ENCODE results near the gene CDKN1A.
A peak's percentile ranks its signal among the peaks of the same experiment; 100 is the strongest.

The CDKN1A gene

GRCh38 chr6:36678488-36679042 lies at the start of gene CDKN1A:
CDKN1A (plus strand) TSS chr6:36678714; CDS start chr6:36684102, 5,388 bp downstream.
- Histone ChIP-seq H3K4me1 (ENCODE audit: control insufficient read depth, insufficient read depth, low read length) (peaks cover 51% of the 10 kb centered on the region), H3K36me3 (ENCODE audit: control insufficient read depth, insufficient read depth, low read length, severe bottlenecking) (peaks cover 24% of the 10 kb centered on the region), H3K9ac (ENCODE audit: low read length) (peak within 1 kb of the TSS; percentile 100), H3K9me3 (ENCODE audit: control insufficient read depth, low read length) (no peaks in the 10 kb centered on the region), H3K4me3 (ENCODE audit: low read length) (peak within 1 kb of the TSS; percentile 99), H3K27me3 (replicated peaks; ENCODE audit: control insufficient read depth, insufficient read depth, low read length) (no peaks in the 10 kb centered on the region)
- DNase-seq (ENCODE audit: low read depth), result peak; percentile 98

- no peak overlapping the region for H3K9ac ChIP-seq (ENCODE audit: low read length)
- no peaks in the 10 kb centered on the region for H3K9me3 ChIP-seq (ENCODE audit: control insufficient read depth, low read length)
- DNase-seq (ENCODE audit: low read depth), result no peak
- H3K4me1 ChIP-seq (ENCODE audit: control insufficient read depth, insufficient read depth, low read length), result peaks cover 30% of the 10 kb centered on the region
- no peaks in the 10 kb centered on the region for H3K36me3 ChIP-seq (ENCODE audit: control insufficient read depth, insufficient read depth, low read length, severe bottlenecking)
- no peak overlapping the region for H3K4me3 ChIP-seq (ENCODE audit: low read length)
- no peaks in the 10 kb centered on the region for H3K27me3 ChIP-seq (replicated peaks; ENCODE audit: control insufficient read depth, insufficient read depth, low read length)
Observed at GRCh38 chr6:36629784-36630183, 48.7 kb upstream of the CDKN1A start.

DNA sequence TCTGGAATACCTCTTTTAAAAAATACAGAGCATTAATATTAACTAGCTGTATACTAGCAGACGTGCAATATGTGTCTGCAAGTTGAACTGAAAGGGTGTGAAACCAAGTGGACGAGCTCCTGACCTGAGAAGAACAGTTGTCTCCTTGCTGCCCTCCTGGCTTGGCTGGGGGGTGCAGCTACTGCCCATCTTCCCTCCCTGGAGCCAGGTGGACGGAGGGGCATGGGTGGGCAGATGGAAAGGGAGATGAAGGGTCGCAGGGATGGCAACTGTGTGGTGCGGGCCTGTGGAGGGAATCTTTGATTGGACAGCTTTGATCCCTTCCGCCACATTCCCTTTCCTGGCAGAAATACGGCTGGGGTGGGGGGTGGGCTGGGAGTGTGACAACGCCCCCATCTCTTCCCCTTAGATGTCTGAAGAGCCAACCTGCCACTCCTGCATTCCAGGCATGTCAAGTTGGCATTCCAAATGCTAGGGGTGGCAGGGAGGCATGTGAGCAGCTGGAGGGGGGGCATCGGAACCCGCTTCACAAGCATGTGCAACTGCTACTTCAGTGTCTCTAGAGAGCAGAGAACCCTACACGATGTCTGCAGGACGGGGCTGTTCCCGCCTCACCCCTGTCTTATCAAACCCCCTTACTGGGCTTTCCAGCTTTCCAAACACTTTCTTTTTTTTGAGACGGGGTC lies 47.0 kb upstream of the CDKN1A start:
- Histone ChIP-seq H3K9ac (ENCODE audit: low read length) (no peak overlapping the region), H3K27me3 (replicated peaks; ENCODE audit: control insufficient read depth, insufficient read depth, low read length) (no peaks in the 10 kb centered on the region), H3K4me3 (ENCODE audit: low read length) (no peak overlapping the region), H3K36me3 (ENCODE audit: control insufficient read depth, insufficient read depth, low read length, severe bottlenecking) (no peaks in the 10 kb centered on the region), H3K4me1 (ENCODE audit: control insufficient read depth, insufficient read depth, low read length) (peaks cover 21% of the 10 kb centered on the region), H3K9me3 (ENCODE audit: control insufficient read depth, low read length) (no peaks in the 10 kb centered on the region)
- DNase-seq (ENCODE audit: low read depth), result no peak

DNA sequence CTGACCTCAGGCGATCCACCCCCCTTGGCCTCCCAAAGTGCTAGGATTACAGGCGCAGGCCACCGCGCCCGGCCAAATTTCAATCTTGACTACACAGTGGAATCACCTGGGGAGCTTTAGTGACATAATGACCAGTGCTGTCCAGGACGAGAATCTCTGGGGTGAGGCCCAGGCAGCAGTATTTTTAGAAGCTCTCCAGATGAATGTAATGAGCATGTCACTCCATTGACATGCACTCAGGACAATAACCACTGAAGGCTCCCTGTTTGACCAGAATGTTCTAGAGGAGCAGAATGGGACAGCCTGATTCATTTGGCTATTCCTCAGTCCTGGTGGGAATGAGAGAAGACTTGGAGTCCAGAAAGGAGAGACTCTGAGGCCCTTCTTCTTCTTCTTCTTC lies 45.1 kb upstream of the CDKN1A start:
- H3K27me3 ChIP-seq (replicated peaks; ENCODE audit: control insufficient read depth, insufficient read depth, low read length), result no peaks in the 10 kb centered on the region
- H3K36me3 ChIP-seq (ENCODE audit: control insufficient read depth, insufficient read depth, low read length, severe bottlenecking), result no peaks in the 10 kb centered on the region
- no peak overlapping the region for H3K4me3 ChIP-seq (ENCODE audit: low read length)
- no peaks in the 10 kb centered on the region for H3K9me3 ChIP-seq (ENCODE audit: control insufficient read depth, low read length)
- DNase-seq (ENCODE audit: low read depth), result no peak
- H3K9ac ChIP-seq (ENCODE audit: low read length), result peak overlapping the region; percentile 2
- peaks cover 18% of the 10 kb centered on the region for H3K4me1 ChIP-seq (ENCODE audit: control insufficient read depth, insufficient read depth, low read length)

- Histone ChIP-seq H3K4me1 (ENCODE audit: control insufficient read depth, insufficient read depth, low read length) (peaks cover 18% of the 10 kb centered on the region), H3K9ac (ENCODE audit: low read length) (peak overlapping the region; percentile 43), H3K36me3 (ENCODE audit: control insufficient read depth, insufficient read depth, low read length, severe bottlenecking) (no peaks in the 10 kb centered on the region), H3K4me3 (ENCODE audit: low read length) (no peak overlapping the region), H3K27me3 (replicated peaks; ENCODE audit: control insufficient read depth, insufficient read depth, low read length) (no peaks in the 10 kb centered on the region), H3K9me3 (ENCODE audit: control insufficient read depth, low read length) (no peaks in the 10 kb centered on the region)
- DNase-seq (ENCODE audit: low read depth), result peak; percentile 91
Observed at GRCh38 chr6:36633915-36634314, 44.6 kb upstream of the CDKN1A start.

- H3K4me3 ChIP-seq (ENCODE audit: low read length), result no peak overlapping the region
- no peaks in the 10 kb centered on the region for H3K36me3 ChIP-seq (ENCODE audit: control insufficient read depth, insufficient read depth, low read length, severe bottlenecking)
- no peaks in the 10 kb centered on the region for H3K27me3 ChIP-seq (replicated peaks; ENCODE audit: control insufficient read depth, insufficient read depth, low read length)
- no peaks in the 10 kb centered on the region for H3K9me3 ChIP-seq (ENCODE audit: control insufficient read depth, low read length)
- no peak for DNase-seq (ENCODE audit: low read depth)
- peak overlapping the region; percentile 43 for H3K9ac ChIP-seq (ENCODE audit: low read length)
- peaks cover 18% of the 10 kb centered on the region for H3K4me1 ChIP-seq (ENCODE audit: control insufficient read depth, insufficient read depth, low read length)
Observed at GRCh38 chr6:36634317-36635108, 44.0 kb upstream of the CDKN1A start.

DNA sequence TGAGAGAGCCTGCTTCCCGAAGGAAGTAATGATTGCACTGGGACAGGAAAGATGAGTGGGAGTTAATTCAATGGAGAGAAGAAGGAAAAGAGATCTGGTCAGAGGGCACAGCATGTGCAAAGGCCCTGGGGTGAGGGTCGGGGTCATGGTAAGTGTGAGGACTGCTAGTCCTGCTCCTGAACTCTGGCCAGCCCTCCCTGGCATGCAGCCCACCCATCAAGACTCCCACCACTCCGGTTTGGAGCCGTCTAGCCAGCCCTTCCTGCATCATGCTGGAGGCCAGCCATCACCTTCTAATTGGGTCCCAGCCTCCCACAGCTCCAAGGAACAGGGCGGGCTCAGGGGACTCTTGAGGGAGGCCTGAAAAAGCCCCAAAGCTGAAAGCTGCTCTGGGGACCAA lies 42.2 kb upstream of the CDKN1A start:
- Histone ChIP-seq H3K9ac (ENCODE audit: low read length) (no peak overlapping the region), H3K27me3 (replicated peaks; ENCODE audit: control insufficient read depth, insufficient read depth, low read length) (no peaks in the 10 kb centered on the region), H3K4me3 (ENCODE audit: low read length) (no peak overlapping the region), H3K36me3 (ENCODE audit: control insufficient read depth, insufficient read depth, low read length, severe bottlenecking) (no peaks in the 10 kb centered on the region), H3K4me1 (ENCODE audit: control insufficient read depth, insufficient read depth, low read length) (peaks cover 18% of the 10 kb centered on the region), H3K9me3 (ENCODE audit: control insufficient read depth, low read length) (no peaks in the 10 kb centered on the region)
- no peak for DNase-seq (ENCODE audit: low read depth)

DNA sequence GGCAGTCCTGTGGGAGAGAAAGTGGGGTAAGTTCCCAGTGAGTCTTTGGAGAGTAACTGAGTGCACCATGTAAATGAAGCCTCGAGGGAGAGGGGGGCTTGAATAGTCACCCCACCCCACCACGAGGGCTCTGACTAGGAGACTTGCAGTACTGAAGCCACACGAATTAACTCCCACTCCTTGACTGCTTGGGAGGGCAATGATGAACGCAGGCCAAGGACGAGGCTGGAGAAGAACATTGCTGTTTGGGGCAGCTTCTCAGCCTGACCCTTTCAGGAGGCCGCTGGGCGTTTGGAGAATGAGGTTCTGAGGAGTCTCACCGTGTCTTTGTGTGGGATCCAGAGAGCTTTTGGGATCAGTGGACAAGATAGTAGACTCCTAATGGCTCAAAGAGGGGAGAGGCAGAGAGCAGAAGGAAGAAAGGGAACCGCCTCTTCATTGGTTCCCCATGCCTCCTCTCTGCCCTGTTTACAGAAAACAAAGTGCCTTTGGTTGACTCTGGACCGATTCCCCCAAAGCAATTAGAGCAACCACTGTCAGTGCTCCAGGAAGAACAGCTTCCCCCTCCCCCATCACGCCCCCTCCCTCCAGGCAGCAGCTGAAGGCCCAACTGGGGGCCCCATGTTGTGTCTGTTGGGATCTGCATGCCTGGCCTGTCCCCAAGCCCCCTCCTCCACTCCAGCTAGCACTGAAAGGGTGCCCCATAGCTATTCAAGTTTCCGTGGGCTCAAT lies 41.7 kb upstream of the CDKN1A start:
- H3K27me3 ChIP-seq (replicated peaks; ENCODE audit: control insufficient read depth, insufficient read depth, low read length), result no peaks in the 10 kb centered on the region
- no peak overlapping the region for H3K9ac ChIP-seq (ENCODE audit: low read length)
- H3K4me1 ChIP-seq (ENCODE audit: control insufficient read depth, insufficient read depth, low read length), result peaks cover 18% of the 10 kb centered on the region
- H3K4me3 ChIP-seq (ENCODE audit: low read length), result no peak overlapping the region
- no peaks in the 10 kb centered on the region for H3K36me3 ChIP-seq (ENCODE audit: control insufficient read depth, insufficient read depth, low read length, severe bottlenecking)
- H3K9me3 ChIP-seq (ENCODE audit: control insufficient read depth, low read length), result no peaks in the 10 kb centered on the region
- no peak for DNase-seq (ENCODE audit: low read depth)

- H3K4me3 ChIP-seq (ENCODE audit: low read length), result no peak overlapping the region
- H3K9ac ChIP-seq (ENCODE audit: low read length), result no peak overlapping the region
- DNase-seq (ENCODE audit: low read depth), result no peak
- no peaks in the 10 kb centered on the region for H3K27me3 ChIP-seq (replicated peaks; ENCODE audit: control insufficient read depth, insufficient read depth, low read length)
- peaks cover 25% of the 10 kb centered on the region for H3K4me1 ChIP-seq (ENCODE audit: control insufficient read depth, insufficient read depth, low read length)
- H3K9me3 ChIP-seq (ENCODE audit: control insufficient read depth, low read length), result no peaks in the 10 kb centered on the region
- no peaks in the 10 kb centered on the region for H3K36me3 ChIP-seq (ENCODE audit: control insufficient read depth, insufficient read depth, low read length, severe bottlenecking)
Observed at GRCh38 chr6:36638579-36638978, 39.9 kb upstream of the CDKN1A start.

DNA sequence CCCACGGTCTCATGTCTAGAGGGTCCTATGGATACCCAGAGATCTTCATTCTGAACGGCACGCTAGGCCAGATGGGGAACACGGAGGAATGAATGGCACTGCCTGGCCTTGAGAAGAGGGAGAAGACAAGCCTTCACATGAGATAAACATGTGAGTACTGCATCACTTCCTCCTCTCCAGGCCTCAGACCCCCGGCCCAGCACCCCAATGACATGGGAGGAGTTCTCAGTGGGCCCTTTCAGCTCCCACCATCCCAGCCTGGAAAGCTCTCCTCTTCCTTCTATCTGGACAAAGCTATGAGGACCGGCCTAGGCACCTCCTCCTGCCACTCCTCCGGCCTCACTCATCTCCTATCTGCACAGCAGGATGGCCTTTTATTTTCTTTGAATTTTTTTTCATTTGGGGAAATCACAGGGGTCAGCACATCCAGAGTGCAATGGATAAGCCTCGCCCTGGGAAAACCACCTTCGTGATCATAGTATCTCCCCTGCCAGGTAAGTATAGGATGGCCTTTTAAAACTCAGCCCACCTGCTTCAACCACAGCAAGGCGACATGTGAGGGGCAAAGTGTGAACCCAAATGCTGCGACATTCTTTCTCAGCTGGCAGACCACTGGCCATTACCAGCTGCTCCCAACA lies 39.2 kb upstream of the CDKN1A start:
- H3K4me3 ChIP-seq (ENCODE audit: low read length), result no peak overlapping the region
- DNase-seq (ENCODE audit: low read depth), result no peak
- H3K4me1 ChIP-seq (ENCODE audit: control insufficient read depth, insufficient read depth, low read length), result peaks cover 25% of the 10 kb centered on the region
- no peaks in the 10 kb centered on the region for H3K9me3 ChIP-seq (ENCODE audit: control insufficient read depth, low read length)
- H3K9ac ChIP-seq (ENCODE audit: low read length), result no peak overlapping the region
- H3K27me3 ChIP-seq (replicated peaks; ENCODE audit: control insufficient read depth, insufficient read depth, low read length), result no peaks in the 10 kb centered on the region
- H3K36me3 ChIP-seq (ENCODE audit: control insufficient read depth, insufficient read depth, low read length, severe bottlenecking), result no peaks in the 10 kb centered on the region

Data from adipocyte (in vitro differentiated cells).